Kidney (tissue), 14 donors: ENCODE results near the gene UBAP2L. TPM values are rescaled to one million over a fixed set of nuclear protein-coding genes. Genes with fewer than 3 reads are reported as not detected.

Source experiments
- DNase-seq, 5 donors: peaks; one replicate each; pipeline ENCODE4 v3.0.0-alpha.2; 2013 to 2020
- FAIRE-seq: peaks from 2 replicates; lab custom pipeline; 2012; peaks lifted over from hg19 to GRCh38; lab: Jason Lieb, UNC
- H3K27ac ChIP-seq, 2 donors: one replicate each; pipeline ENCODE4 v1.7.0; 2013; ENCODE audit warnings: low read depth in 2 of 2, low read length in 2 of 2, inconsistent platforms in 1 of 2
- H3K27me3 ChIP-seq: one replicate; pipeline ENCODE4 v1.7.1; 2013; ENCODE audit warnings: low read length, inconsistent platforms; ENCODE audit not compliant: control insufficient read depth, insufficient read depth
- H3K36me3 ChIP-seq, 3 donors: one replicate each; pipeline versions ENCODE4 v1.7.0 to v1.7.1; 2013; ENCODE audit warnings: low read length in 3 of 3, control low read depth in 1 of 3, inconsistent platforms in 1 of 3; ENCODE audit not compliant: insufficient read depth in 3 of 3, control insufficient read depth in 2 of 3
- H3K4me1 ChIP-seq, 3 donors: one replicate each; pipeline versions ENCODE4 v1.7.0 to v1.7.1; 2013; ENCODE audit warnings: low read length in 3 of 3, inconsistent platforms in 1 of 3, low read depth in 1 of 3; ENCODE audit not compliant: control insufficient read depth in 2 of 3, insufficient read depth in 2 of 3
- H3K4me3 ChIP-seq, 3 donors: one replicate each; pipeline versions ENCODE4 v1.7.0 to v1.8.1; 2013; ENCODE audit warnings: low read length in 3 of 3, control low read depth in 1 of 3, inconsistent platforms in 1 of 3
- H3K9ac ChIP-seq, 3 donors: one replicate each; pipeline versions ENCODE4 v1.7.0 to v1.7.1; 2013; ENCODE audit warnings: low read length in 3 of 3, control low read depth in 1 of 3, inconsistent platforms in 1 of 3
- H3K9me3 ChIP-seq, 3 donors: one replicate each; pipeline versions ENCODE4 v1.7.0 to v1.7.1; 2013; ENCODE audit warnings: low read length in 3 of 3, control low read depth in 1 of 3, inconsistent platforms in 1 of 3; ENCODE audit not compliant: control insufficient read depth in 2 of 3, insufficient read depth in 1 of 3
- intact Hi-C: fragments of 100-400 bp; cut with DNase I; formaldehyde crosslinking; loops from one replicate; pipeline ENCODE4 v1.11.1; 2022
- polyA plus RNA-seq: library from polyadenylated mRNA; stranded (reverse); fragments of 350-450 nt; fragmentation: Illumina TruSeq; extraction: RNeasy Lipid Tissue Mini Kit (QIAGEN cat#74804); gene quantifications from one replicate; pipeline ENCODE4 v1.2.3, GENCODE V29; 2014; ENCODE audit warnings: low read depth, low replicate concordance; ENCODE audit not compliant: insufficient read depth
- total RNA-seq: library from RNA; stranded (reverse); fragmentation: NEBNext Ultra II Directional; extraction: Animal tissue kit (Norgen Biotek cat#: 25700); gene quantifications from one replicate; pipeline ENCODE4 v1.2.1, GENCODE V29; 2021
- TF ChIP-seq, protein P1 (sequence below): IDR thresholded peaks from 3 replicates; pipeline ENCODE4 v1.5.1; 2012; ENCODE audit warnings: mild to moderate bottlenecking, moderate library complexity, borderline replicate concordance; ENCODE audit not compliant: insufficient read depth; ENCODE audit errors: extremely low read depth
- donor health status: control.
- donor health status: control.
- donor health status: control.
- donor health status: control.
- donor health status: control.
- donor health status: DM: yes; HTN: yes; CAD: no.
- donor health status: Normal renal cell carcinoma (clear cell type).

The UBAP2L gene
- total and polyA plus RNA-seq, 2 donors from 2014 or later: 46.2 to 131 TPM

- Histone ChIP-seq H3K27ac (no peak overlapping the region), H3K36me3 (no peaks in the 10 kb centered on the region), H3K9me3 (no peaks in the 10 kb centered on the region), H3K4me3 (no peak overlapping the region), H3K4me1 (peaks cover under 1 to 7% (median 3%) of the 10 kb centered on the region in 3 donors), H3K9ac (no peak overlapping the region), H3K27me3 (no peaks in the 10 kb centered on the region)
- DNase-seq (no peak), FAIRE-seq (no peak)
- intact Hi-C loops: no loop called here
- TF ChIP-seq, protein P1, sequence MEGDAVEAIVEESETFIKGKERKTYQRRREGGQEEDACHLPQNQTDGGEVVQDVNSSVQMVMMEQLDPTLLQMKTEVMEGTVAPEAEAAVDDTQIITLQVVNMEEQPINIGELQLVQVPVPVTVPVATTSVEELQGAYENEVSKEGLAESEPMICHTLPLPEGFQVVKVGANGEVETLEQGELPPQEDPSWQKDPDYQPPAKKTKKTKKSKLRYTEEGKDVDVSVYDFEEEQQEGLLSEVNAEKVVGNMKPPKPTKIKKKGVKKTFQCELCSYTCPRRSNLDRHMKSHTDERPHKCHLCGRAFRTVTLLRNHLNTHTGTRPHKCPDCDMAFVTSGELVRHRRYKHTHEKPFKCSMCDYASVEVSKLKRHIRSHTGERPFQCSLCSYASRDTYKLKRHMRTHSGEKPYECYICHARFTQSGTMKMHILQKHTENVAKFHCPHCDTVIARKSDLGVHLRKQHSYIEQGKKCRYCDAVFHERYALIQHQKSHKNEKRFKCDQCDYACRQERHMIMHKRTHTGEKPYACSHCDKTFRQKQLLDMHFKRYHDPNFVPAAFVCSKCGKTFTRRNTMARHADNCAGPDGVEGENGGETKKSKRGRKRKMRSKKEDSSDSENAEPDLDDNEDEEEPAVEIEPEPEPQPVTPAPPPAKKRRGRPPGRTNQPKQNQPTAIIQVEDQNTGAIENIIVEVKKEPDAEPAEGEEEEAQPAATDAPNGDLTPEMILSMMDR: no peak
These were observed 33.8 kb upstream of the UBAP2L start for GRCh38 chr1:154186852-154187501.

GRCh38 chr1:154190550-154190949, 30.2 kb upstream of the UBAP2L start:
- no peak overlapping the region for H3K27ac ChIP-seq
- H3K9me3 ChIP-seq: no peaks in the 10 kb centered on the region
- DNase-seq: peak in 2 of 5 donors; percentile 38 to 52
- no peak overlapping the region for H3K9ac ChIP-seq
- H3K36me3 ChIP-seq: no peaks in the 10 kb centered on the region
- intact Hi-C loops: no loop called here
- no peaks in the 10 kb centered on the region for H3K4me1 ChIP-seq
- TF ChIP-seq, protein P1: no peak
- H3K27me3 ChIP-seq: no peaks in the 10 kb centered on the region
- H3K4me3 ChIP-seq: no peak overlapping the region
- no peak for FAIRE-seq

DNA sequence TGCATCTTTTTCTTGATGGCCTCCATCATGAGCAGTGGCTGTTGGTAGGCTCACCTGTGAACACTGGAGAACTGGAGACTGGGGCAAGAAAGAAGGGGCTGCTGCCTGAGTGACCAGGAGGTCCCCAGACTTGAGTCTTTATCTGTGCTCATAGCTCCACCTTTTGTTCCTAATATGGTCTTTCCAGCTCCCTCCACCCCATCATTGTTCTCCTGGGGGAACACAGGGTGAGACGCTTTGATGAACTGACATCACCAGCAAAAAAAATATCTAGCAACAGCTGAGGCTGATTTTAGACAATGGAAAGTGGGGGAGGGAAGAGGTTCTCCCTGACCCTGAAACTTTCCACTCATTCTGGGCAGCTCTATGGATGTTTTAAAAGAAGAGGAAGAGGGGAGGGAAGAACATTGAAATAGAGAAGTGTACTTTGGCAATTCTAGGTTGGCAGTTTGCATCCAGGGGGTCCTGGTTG, 28.7 kb upstream of the UBAP2L start, which contains the start of gene TPM3:
TSS of gene TPM3 (minus strand) at position 111 of the 472 bp plus-strand sequence. CDS start at position 29, 82 bp downstream.
- Histone ChIP-seq H3K27me3 (no peaks in the 10 kb centered on the region), H3K9me3 (no peaks in the 10 kb centered on the region), H3K4me3 (no peak within 1 kb of the TSS), H3K27ac (no peak within 1 kb of the TSS), H3K36me3 (no peaks in the 10 kb centered on the region), H3K4me1 (no peaks in the 10 kb centered on the region), H3K9ac (no peak within 1 kb of the TSS)
- TF ChIP-seq, protein P1: no peak
- FAIRE-seq: no peak
- peak in 1 of 5 donors; percentile 9 for DNase-seq
- intact Hi-C loops: no loop called here
